D721Med (cell line): ENCODE measurements around the gene IL21R.

Source experiments
- DNase-seq: peaks from one replicate; pipeline ENCODE4 v3.0.0; 2011; ENCODE audit warnings: low spot score; ENCODE audit not compliant: insufficient read length
- FAIRE-seq: peaks from 2 replicates; lab custom pipeline; 2011; peaks lifted over from hg19 to GRCh38; lab: Jason Lieb, UNC
- TF ChIP-seq, protein P1 (sequence below): IDR thresholded peaks from 2 replicates; pipeline ENCODE4 v1.5.1; 2012; ENCODE audit warnings: mild to moderate bottlenecking, control low read depth; ENCODE audit not compliant: insufficient read depth; ENCODE audit errors: missing control alignments

IL21R gene

GRCh38 chr16:27447301-27447700 is 45.3 kb downstream of the IL21R start:
- no peak for DNase-seq
- FAIRE-seq: no peak
- TF ChIP-seq, protein P1, sequence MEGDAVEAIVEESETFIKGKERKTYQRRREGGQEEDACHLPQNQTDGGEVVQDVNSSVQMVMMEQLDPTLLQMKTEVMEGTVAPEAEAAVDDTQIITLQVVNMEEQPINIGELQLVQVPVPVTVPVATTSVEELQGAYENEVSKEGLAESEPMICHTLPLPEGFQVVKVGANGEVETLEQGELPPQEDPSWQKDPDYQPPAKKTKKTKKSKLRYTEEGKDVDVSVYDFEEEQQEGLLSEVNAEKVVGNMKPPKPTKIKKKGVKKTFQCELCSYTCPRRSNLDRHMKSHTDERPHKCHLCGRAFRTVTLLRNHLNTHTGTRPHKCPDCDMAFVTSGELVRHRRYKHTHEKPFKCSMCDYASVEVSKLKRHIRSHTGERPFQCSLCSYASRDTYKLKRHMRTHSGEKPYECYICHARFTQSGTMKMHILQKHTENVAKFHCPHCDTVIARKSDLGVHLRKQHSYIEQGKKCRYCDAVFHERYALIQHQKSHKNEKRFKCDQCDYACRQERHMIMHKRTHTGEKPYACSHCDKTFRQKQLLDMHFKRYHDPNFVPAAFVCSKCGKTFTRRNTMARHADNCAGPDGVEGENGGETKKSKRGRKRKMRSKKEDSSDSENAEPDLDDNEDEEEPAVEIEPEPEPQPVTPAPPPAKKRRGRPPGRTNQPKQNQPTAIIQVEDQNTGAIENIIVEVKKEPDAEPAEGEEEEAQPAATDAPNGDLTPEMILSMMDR: no peak

DNA sequence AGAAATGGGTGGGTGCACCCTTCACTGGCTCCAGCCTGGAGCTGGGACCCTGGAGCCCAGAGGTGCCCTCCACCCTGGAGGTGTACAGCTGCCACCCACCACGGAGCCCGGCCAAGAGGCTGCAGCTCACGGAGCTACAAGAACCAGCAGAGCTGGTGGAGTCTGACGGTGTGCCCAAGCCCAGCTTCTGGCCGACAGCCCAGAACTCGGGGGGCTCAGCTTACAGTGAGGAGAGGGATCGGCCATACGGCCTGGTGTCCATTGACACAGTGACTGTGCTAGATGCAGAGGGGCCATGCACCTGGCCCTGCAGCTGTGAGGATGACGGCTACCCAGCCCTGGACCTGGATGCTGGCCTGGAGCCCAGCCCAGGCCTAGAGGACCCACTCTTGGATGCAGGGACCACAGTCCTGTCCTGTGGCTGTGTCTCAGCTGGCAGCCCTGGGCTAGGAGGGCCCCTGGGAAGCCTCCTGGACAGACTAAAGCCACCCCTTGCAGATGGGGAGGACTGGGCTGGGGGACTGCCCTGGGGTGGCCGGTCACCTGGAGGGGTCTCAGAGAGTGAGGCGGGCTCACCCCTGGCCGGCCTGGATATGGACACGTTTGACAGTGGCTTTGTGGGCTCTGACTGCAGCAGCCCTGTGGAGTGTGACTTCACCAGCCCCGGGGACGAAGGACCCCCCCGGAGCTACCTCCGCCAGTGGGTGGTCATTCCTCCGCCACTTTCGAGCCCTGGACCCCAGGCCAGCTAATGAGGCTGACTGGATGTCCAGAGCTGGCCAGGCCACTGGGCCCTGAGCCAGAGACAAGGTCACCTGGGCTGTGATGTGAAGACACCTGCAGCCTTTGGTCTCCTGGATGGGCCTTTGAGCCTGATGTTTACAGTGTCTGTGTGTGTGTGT is 46.8 kb downstream of the IL21R start:
- FAIRE-seq (no peak), DNase-seq (no peak)
- TF ChIP-seq, protein P1: no peak

DNA sequence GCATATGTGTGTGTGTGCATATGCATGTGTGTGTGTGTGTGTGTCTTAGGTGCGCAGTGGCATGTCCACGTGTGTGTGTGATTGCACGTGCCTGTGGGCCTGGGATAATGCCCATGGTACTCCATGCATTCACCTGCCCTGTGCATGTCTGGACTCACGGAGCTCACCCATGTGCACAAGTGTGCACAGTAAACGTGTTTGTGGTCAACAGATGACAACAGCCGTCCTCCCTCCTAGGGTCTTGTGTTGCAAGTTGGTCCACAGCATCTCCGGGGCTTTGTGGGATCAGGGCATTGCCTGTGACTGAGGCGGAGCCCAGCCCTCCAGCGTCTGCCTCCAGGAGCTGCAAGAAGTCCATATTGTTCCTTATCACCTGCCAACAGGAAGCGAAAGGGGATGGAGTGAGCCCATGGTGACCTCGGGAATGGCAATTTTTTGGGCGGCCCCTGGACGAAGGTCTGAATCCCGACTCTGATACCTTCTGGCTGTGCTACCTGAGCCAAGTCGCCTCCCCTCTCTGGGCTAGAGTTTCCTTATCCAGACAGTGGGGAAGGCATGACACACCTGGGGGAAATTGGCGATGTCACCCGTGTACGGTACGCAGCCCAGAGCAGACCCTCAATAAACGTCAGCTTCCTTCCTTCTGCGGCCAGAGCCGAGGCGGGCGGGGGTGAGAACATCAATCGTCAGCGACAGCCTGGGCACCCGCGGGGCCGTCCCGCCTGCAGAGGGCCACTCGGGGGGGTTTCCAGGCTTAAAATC is 47.6 kb downstream of the IL21R start:
- no peak for FAIRE-seq
- TF ChIP-seq, protein P1: no peak
- no peak for DNase-seq

- TF ChIP-seq, protein P1: no peak
- FAIRE-seq (no peak), DNase-seq (no peak)
These were observed 48.2 kb downstream of the IL21R start for GRCh38 chr16:27450196-27450549.

DNA sequence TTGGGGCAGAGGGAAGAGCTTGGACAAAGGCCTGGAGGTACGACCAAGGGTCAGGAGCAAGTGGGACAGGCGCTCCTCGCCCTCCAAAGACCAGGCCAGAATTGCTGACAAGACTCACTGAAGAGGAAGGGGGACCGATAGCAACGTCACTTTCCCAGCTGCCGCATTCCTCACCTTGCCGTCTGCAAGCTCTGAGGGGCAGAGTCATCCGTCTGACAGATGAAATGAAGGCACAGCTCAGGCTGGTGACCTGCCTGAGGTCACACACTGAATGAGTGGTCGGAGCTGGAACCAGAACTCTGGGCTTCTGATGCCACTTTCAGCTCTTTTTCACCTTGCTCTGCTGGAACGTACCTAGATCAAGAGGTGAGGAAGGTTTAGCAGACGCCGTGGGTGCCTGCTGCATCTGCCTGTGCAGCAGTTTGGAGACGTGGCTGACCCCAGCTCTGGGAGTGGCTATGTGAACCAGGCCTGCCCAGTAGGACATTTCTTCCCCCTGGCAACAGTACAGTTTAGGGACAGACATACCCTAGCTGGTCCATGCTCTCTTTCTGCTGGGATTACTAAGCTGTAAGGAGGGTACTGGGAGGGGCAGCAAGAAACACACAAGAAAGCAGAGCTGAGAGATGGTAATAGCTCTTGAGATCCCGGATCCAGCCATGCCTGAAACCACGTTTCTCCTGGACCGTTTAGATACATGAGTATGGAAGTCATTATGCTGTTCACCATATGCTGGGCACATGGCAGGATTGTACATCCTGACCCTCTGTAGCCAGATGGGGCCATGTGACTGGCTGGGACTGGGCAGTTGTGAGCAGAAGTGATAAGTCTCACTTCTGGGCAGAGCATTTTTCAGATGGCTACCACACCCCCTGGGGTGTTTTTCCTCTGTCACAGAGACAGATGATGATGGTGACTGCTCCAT is 50.9 kb downstream of the IL21R start:
- DNase-seq: no peak
- no peak for FAIRE-seq
- TF ChIP-seq, protein P1: no peak

GRCh38 chr16:27453494-27453825 is 51.5 kb downstream of the IL21R start:
- FAIRE-seq (no peak), DNase-seq (no peak)

More at GRCh38 chr16:27453494-27453825, 51.5 kb downstream of the IL21R start:
- TF ChIP-seq, protein P1: no peak
